Spleen (tissue), 11 donors: ENCODE measurements around the gene ARPC4. TPM values are rescaled to one million over a fixed set of nuclear protein-coding genes. Genes with fewer than 3 reads are reported as not detected.

Experiments used
- DNase-seq: peaks from one replicate; pipeline ENCODE4 v3.0.0-alpha.2; 2020
- H3K27ac ChIP-seq, 8 donors: fragments of 200-600 bp; sonication (generic) in 7 of 8; 1 replicate in 4 of 8; 2 replicates in 4 of 8; pipeline versions ENCODE4 v1.5.0 to v1.8.0; 2016 to 2021; ENCODE audit warnings: inconsistent platforms in 4 of 8, mild to moderate bottlenecking in 4 of 8, moderate library complexity in 1 of 8
- H3K27me3 ChIP-seq, 7 donors: fragments of 200-600 bp; sonication (generic) in 6 of 7; replicated peaks in 1 of 7; 1 replicate in 4 of 7; 2 replicates in 3 of 7; pipeline versions ENCODE4 v1.5.0 to v1.8.0; 2016 to 2021; ENCODE audit warnings: inconsistent platforms in 3 of 7, mild to moderate bottlenecking in 1 of 7
- H3K36me3 ChIP-seq, 6 donors: fragments of 200-600 bp; sonication (generic) in 5 of 6; 1 replicate in 4 of 6; 2 replicates in 2 of 6; pipeline versions ENCODE4 v1.5.0 to v1.8.0; 2016 to 2021; ENCODE audit warnings: inconsistent platforms in 2 of 6
- H3K4me1 ChIP-seq, 6 donors: fragments of 200-600 bp; sonication (generic) in 5 of 6; 1 replicate in 3 of 6; 2 replicates in 3 of 6; pipeline versions ENCODE4 v1.5.0 to v1.8.0; 2016 to 2021; ENCODE audit warnings: inconsistent platforms in 3 of 6
- H3K4me3 ChIP-seq, 8 donors: fragments of 200-600 bp; sonication (generic) in 7 of 8; 1 replicate in 4 of 8; 2 replicates in 4 of 8; pipeline versions ENCODE4 v1.5.0 to v1.8.0; 2016 to 2021; ENCODE audit warnings: inconsistent platforms in 4 of 8, mild to moderate bottlenecking in 4 of 8, moderate library complexity in 2 of 8
- H3K9me3 ChIP-seq, 8 donors: fragments of 200-600 bp; sonication (generic) in 7 of 8; 1 replicate in 4 of 8; 2 replicates in 4 of 8; pipeline versions ENCODE4 v1.5.0 to v1.8.0; 2016 to 2021; ENCODE audit warnings: inconsistent platforms in 4 of 8
- POLR2A ChIP-seq, 3 donors: fragments of 450-650 bp; IDR thresholded peaks; one replicate each; pipeline ENCODE4 v1.5.1; 2017; ENCODE audit warnings: antibody characterized with exemption in 3 of 3, mild to moderate bottlenecking in 1 of 3
- POLR2AphosphoS5 ChIP-seq, 3 donors: sonication (generic); formaldehyde crosslinking; IDR thresholded peaks; one replicate each; pipeline ENCODE4 v1.5.1; 2017; ENCODE audit warnings: antibody characterized with exemption in 3 of 3
- WGBS, 5 donors: extraction: QIAGEN DNeasy Blood & Tissue Kit in 3 of 5; methylation state at CpG; one replicate each; pipeline versions ENCODE4 v1.1.5 to v1.1.7; 2013 to 2018; 5-methylcytosine and 5-hydroxymethylcytosine counted together
- intact Hi-C: fragments of 100-400 bp; cut with DNase I; formaldehyde crosslinking; loops from one replicate; pipeline ENCODE4 v1.15.0; 2023; ENCODE audit warnings: low total_unique reads
- polyA plus RNA-seq, 3 donors: library from polyadenylated mRNA; stranded (reverse); fragments of 200-250 nt; gene quantifications; one replicate each; pipeline ENCODE4 v1.2.1, GENCODE V29; 2013
- total RNA-seq, 7 donors: library from RNA; depleted of rRNA in 3 of 7; stranded (reverse); fragments of >200 nt in 3 of 7; fragmentation: NEBNext Ultra II Directional in 4 of 7; extraction: Animal tissue kit (Norgen Biotek cat#: 25700) in 4 of 7; gene quantifications; one replicate each; pipeline versions ENCODE4 v1.1.0 to v1.2.1, GENCODE V29; 2016 to 2021
- TF ChIP-seq, protein P1 (sequence below), 11 experiments: fragments of 200-600 bp in 7 of 11; fragments of 450-650 bp in 4 of 11; sonication (generic) in 4 of 11; IDR thresholded peaks in 8 of 11; conservative IDR thresholded peaks in 3 of 11; 1 replicate in 7 of 11; 2 replicates in 4 of 11; pipeline versions ENCODE4 v1.4.0 to v1.8.0; 2016 to 2021; ENCODE audit warnings: antibody characterized with exemption in 11 of 11, inconsistent platforms in 4 of 11, mild to moderate bottlenecking in 1 of 11
- donor health status: healthy with polysubstance abuse.
- donor health status: DM: no; HTN: no; CAD: no; lungs with moderate emphysema.
- donor health status: DM: no; HTN: no; CAD: no.
- donor health status: Bipolar disorder and iron deficiency.
- donor health status: healthy.
- donor health status: DM: no; HTN: no; CAD: no.
- donor health status: DM: yes; HTN: yes; CAD: no.

ARPC4 gene
- total and polyA plus RNA-seq, 10 donors: 98.9 to 238 (median 185) TPM

GRCh38 chr3:9797196-9797945, 4.5 kb downstream of the ARPC4 start:
- intact Hi-C loops: no loop called here
- H3K27me3 ChIP-seq: no peaks in the 10 kb centered on the region
- TF ChIP-seq POLR2AphosphoS5 (IDR thresholded peaks at IDR 0.05) (no peak), POLR2A (IDR thresholded peaks at IDR 0.05) (no peak)
- TF ChIP-seq, protein P1, sequence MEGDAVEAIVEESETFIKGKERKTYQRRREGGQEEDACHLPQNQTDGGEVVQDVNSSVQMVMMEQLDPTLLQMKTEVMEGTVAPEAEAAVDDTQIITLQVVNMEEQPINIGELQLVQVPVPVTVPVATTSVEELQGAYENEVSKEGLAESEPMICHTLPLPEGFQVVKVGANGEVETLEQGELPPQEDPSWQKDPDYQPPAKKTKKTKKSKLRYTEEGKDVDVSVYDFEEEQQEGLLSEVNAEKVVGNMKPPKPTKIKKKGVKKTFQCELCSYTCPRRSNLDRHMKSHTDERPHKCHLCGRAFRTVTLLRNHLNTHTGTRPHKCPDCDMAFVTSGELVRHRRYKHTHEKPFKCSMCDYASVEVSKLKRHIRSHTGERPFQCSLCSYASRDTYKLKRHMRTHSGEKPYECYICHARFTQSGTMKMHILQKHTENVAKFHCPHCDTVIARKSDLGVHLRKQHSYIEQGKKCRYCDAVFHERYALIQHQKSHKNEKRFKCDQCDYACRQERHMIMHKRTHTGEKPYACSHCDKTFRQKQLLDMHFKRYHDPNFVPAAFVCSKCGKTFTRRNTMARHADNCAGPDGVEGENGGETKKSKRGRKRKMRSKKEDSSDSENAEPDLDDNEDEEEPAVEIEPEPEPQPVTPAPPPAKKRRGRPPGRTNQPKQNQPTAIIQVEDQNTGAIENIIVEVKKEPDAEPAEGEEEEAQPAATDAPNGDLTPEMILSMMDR (IDR thresholded peaks at IDR 0.05 in 8 of 11, conservative IDR thresholded peaks at IDR 0.05 in 3 of 11): no peak
- no peaks in the 10 kb centered on the region for H3K9me3 ChIP-seq
- no peak overlapping the region for H3K4me3 ChIP-seq
- 89 to 94% (median 90%) methylated on average over 12 of the region's 12 CpGs for WGBS, 5 donors
- peaks cover 27 to 66% (median 43%) of the 10 kb centered on the region in 6 donors for H3K4me1 ChIP-seq
- H3K36me3 ChIP-seq: peaks cover 15 to 84% (median 60%) of the 10 kb centered on the region in 6 donors
- peak overlapping the region in 1 of 8 donors; percentile 4 for H3K27ac ChIP-seq
- no peak for DNase-seq

DNA sequence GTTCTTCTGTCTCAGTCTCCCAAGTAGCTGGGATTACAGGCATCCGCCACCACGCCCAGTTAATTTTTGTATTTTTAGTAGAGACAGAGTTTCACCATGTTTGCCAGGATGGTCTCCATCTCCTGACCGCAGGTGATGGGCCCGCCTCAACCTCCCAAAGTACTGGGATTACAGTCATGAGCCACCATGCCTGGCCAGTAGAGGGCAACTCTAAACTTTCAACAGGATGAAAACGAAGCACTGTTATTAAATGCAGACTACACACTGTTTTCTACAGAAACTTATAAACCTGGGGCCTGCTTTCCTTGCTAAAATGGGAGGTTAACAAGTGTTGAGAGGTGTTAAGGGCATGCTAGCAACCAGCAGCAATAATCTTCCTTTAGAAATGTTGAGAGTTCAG, 7.6 kb downstream of the ARPC4 start:
- Histone ChIP-seq H3K4me1 (peaks cover 11 to 44% (median 20%) of the 10 kb centered on the region in 6 donors), H3K9me3 (no peaks in the 10 kb centered on the region), H3K27ac (no peak overlapping the region), H3K27me3 (no peaks in the 10 kb centered on the region), H3K4me3 (no peak overlapping the region), H3K36me3 (peaks cover 19 to 100% (median 89%) of the 10 kb centered on the region in 6 donors)
- no peak for TF ChIP-seq POLR2AphosphoS5 (IDR thresholded peaks at IDR 0.05)
- TF ChIP-seq POLR2A (IDR thresholded peaks at IDR 0.05): no peak
- TF ChIP-seq, protein P1 (IDR thresholded peaks at IDR 0.05 in 8 of 11, conservative IDR thresholded peaks at IDR 0.05 in 3 of 11): no peak
- no peak for DNase-seq
- intact Hi-C loops: no loop called here
- WGBS, 5 donors: 88 to 94% (median 92%) methylated on average over 5 of the region's 5 CpGs

GRCh38 chr3:9803494-9803893, 10.6 kb downstream of the ARPC4 start:
- no peaks in the 10 kb centered on the region for H3K27me3 ChIP-seq
- H3K36me3 ChIP-seq: peaks cover 16 to 100% (median 88%) of the 10 kb centered on the region in 6 donors
- WGBS, 5 donors: 80 to 100% (median 94%) methylated on average over 1 of the region's 1 CpG
- no peak overlapping the region for H3K27ac ChIP-seq
- H3K4me1 ChIP-seq: peaks cover 0 to 40% (median 9%) of the 10 kb centered on the region in 6 donors
- H3K4me3 ChIP-seq: no peak overlapping the region
- intact Hi-C loops: no loop called here
- DNase-seq: no peak
- TF ChIP-seq, protein P1 (IDR thresholded peaks at IDR 0.05 in 8 of 11, conservative IDR thresholded peaks at IDR 0.05 in 3 of 11): no peak
- TF ChIP-seq POLR2AphosphoS5 (IDR thresholded peaks at IDR 0.05) (no peak), POLR2A (IDR thresholded peaks at IDR 0.05) (no peak)
- H3K9me3 ChIP-seq: no peaks in the 10 kb centered on the region

DNA sequence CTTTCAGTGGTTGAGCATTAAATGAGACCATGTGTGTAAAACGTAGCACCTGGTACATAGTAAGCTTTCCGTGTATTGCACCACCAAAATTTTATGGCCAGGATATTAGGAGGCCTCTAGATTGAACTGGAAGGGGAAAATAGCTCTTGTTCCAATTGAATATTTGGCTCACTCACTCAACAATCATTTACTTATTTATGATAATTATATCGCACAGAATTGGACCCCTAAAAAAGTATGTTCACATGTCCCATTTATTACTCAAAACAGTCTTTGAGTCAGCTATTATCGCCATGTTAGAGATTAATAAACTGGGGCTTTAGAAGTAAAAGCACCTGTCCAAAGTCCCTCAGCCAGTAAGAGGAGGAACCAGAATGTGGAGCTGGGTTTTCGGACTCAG, 12.1 kb downstream of the ARPC4 start:
- no peak for DNase-seq
- no peaks in the 10 kb centered on the region for H3K27me3 ChIP-seq
- no peaks in the 10 kb centered on the region for H3K9me3 ChIP-seq
- H3K4me1 ChIP-seq: peaks cover 0 to 43% (median 20%) of the 10 kb centered on the region in 6 donors
- no peak overlapping the region for H3K4me3 ChIP-seq
- H3K36me3 ChIP-seq: peaks cover 11 to 88% (median 73%) of the 10 kb centered on the region in 6 donors
- 86 to 96% (median 92%) methylated on average over 5 of the region's 5 CpGs for WGBS, 5 donors
- H3K27ac ChIP-seq: no peak overlapping the region
- intact Hi-C loops: no loop called here
- TF ChIP-seq, protein P1 (IDR thresholded peaks at IDR 0.05 in 8 of 11, conservative IDR thresholded peaks at IDR 0.05 in 3 of 11): no peak
- TF ChIP-seq POLR2A (IDR thresholded peaks at IDR 0.05): no peak
- TF ChIP-seq POLR2AphosphoS5 (IDR thresholded peaks at IDR 0.05): no peak
